GM12878 (cell line): ENCODE results near the gene FBXL7. TPM values are rescaled to one million over a fixed set of nuclear protein-coding genes. Genes with fewer than 3 reads are reported as not detected.

Experiments
- ATAC-seq: fragments of 200-7000 bp; cut with Tn5 transposase; 3 replicates; pipeline ENCODE4 v1.9.1; 2020; ENCODE audit warnings: mild to moderate bottlenecking, moderate library complexity
- BruUV-seq: library from RNA; stranded (reverse); fragments of 400-500 nt; replicated peaks from 2 replicates; lab custom pipeline; 2021; lab: Mats Ljungman, UMichigan
- CTCF ChIA-PET: fragments of 300-600 bp; sonication (Branson Sonifier 250); formaldehyde crosslinking; extraction: SDS; loops from one replicate; lab custom pipeline; 2021; ENCODE audit warnings: inconsistent platforms; lab: Yijun Ruan, JAX
- POLR2A ChIA-PET: fragments of 350-600 bp; formaldehyde crosslinking; extraction: SDS; loops from one replicate; lab custom pipeline; 2021; ENCODE audit warnings: inconsistent platforms; lab: Charles Lee
- RAD21 ChIA-PET: fragments of 300-600 bp; sonication (Branson Sonifier 250); formaldehyde crosslinking; loops from one replicate; lab custom pipeline; 2023; ENCODE audit warnings: antibody characterized with exemption; ENCODE audit not compliant: unreplicated experiment; lab: Charles Lee
- SMC1A ChIA-PET: fragments of 300-600 bp; sonication (Branson Sonifier 250); formaldehyde crosslinking; loops from one replicate; lab custom pipeline; 2023; ENCODE audit not compliant: unreplicated experiment, uncharacterized antibody; lab: Charles Lee
- DNase-seq: peaks from one replicate; pipeline ENCODE4 v3.0.0-alpha.2; 2011; ENCODE audit warnings: low read depth, low spot score
- FAIRE-seq: peaks from 3 replicates; lab custom pipeline; 2011; peaks lifted over from hg19 to GRCh38; lab: Jason Lieb, UNC
- H2AFZ ChIP-seq: 2 replicates; pipeline ENCODE4 v1.6.0; 2011; ENCODE audit warnings: low read depth, low read length, control low read depth; ENCODE audit not compliant: control insufficient read depth
- H3K27ac ChIP-seq: 2 replicates; pipeline ENCODE4 v1.5.1; 2011; ENCODE audit warnings: control low read depth; ENCODE audit not compliant: control insufficient read depth, insufficient read depth
- H3K27me3 ChIP-seq, 2 experiments: replicated peaks in 1 of 2; 2 replicates each; pipeline versions ENCODE4 v1.6.0 to v1.6.1; 2011; ENCODE audit warnings: low read length in 1 of 2; ENCODE audit not compliant: control insufficient read depth in 2 of 2, insufficient read depth in 2 of 2
- H3K36me3 ChIP-seq, 2 experiments: 2 replicates each; pipeline ENCODE4 v1.5.1; 2011; ENCODE audit warnings: low read length in 1 of 2; ENCODE audit not compliant: control insufficient read depth in 2 of 2, insufficient read depth in 2 of 2
- H3K4me1 ChIP-seq: 2 replicates; pipeline ENCODE4 v1.6.1; 2011; ENCODE audit warnings: mild to moderate bottlenecking, low read length, moderate library complexity, mixed read lengths; ENCODE audit not compliant: control insufficient read depth, insufficient read depth
- H3K4me2 ChIP-seq: 2 replicates; pipeline ENCODE4 v1.6.0; 2011; ENCODE audit warnings: control low read depth; ENCODE audit not compliant: control insufficient read depth, insufficient read depth
- H3K4me3 ChIP-seq: fragments of 200-600 bp; sonication (generic); 2 replicates; pipeline ENCODE4 v1.5.1; 2016
- H3K79me2 ChIP-seq: 2 replicates; pipeline ENCODE4 v1.6.0; 2011; ENCODE audit warnings: low read length; ENCODE audit not compliant: control insufficient read depth, insufficient read depth
- H3K9ac ChIP-seq: 2 replicates; pipeline ENCODE4 v1.8.0; 2011; ENCODE audit warnings: low read length, control low read depth, mixed read lengths; ENCODE audit not compliant: control insufficient read depth, insufficient read depth
- H3K9me3 ChIP-seq: replicated peaks from 3 replicates; pipeline ENCODE4 v1.5.1; 2011; ENCODE audit warnings: mild to moderate bottlenecking, low read length; ENCODE audit not compliant: control insufficient read depth, insufficient read depth
- H4K20me1 ChIP-seq: 2 replicates; pipeline ENCODE4 v1.6.0; 2011; ENCODE audit not compliant: control insufficient read depth, insufficient read depth
- ATF3 ChIP-seq: IDR thresholded peaks from 2 replicates; pipeline ENCODE4 v1.6.1; 2011; ENCODE audit warnings: low read depth, mild to moderate bottlenecking, low read length, moderate library complexity, borderline replicate concordance; ENCODE audit errors: extremely low read depth
- MAX ChIP-seq: IDR thresholded peaks from 2 replicates; pipeline ENCODE4 v1.6.1; 2012; ENCODE audit warnings: low read depth, low read length, improper control_type of control experiment
- NKRF ChIP-seq: fragments of 450-650 bp; conservative IDR thresholded peaks from 2 replicates; pipeline ENCODE4 v1.6.1; 2017; ENCODE audit warnings: mild to moderate bottlenecking, moderate library complexity
- NR2C1 ChIP-seq: fragments of 450-650 bp; IDR thresholded peaks from 2 replicates; pipeline ENCODE4 v1.6.1; 2017; ENCODE audit warnings: antibody characterized with exemption, mild to moderate bottlenecking, moderate library complexity
- TBL1XR1 ChIP-seq: IDR thresholded peaks from 2 replicates; pipeline ENCODE4 v1.6.1; 2012; ENCODE audit warnings: low read depth, low read length, improper control_type of control experiment
- ZBTB4 ChIP-seq: fragments of 450-650 bp; formaldehyde crosslinking; IDR thresholded peaks from 2 replicates; pipeline ENCODE4 v1.4.0; 2022; ENCODE audit warnings: mild to moderate bottlenecking, moderate library complexity
- ZNF207 ChIP-seq: fragments of 450-650 bp; IDR thresholded peaks from 2 replicates; pipeline ENCODE4 v1.6.1; 2014; ENCODE audit warnings: antibody characterized with exemption, mild to moderate bottlenecking, borderline replicate concordance
- WGBS: methylation state at CpG from one replicate; pipeline ENCODE4 v1.1.6; 2016; ENCODE audit warnings: low lambda C conversion rate; ENCODE audit not compliant: insufficient replicate concordance, insufficient coverage; ENCODE audit errors: missing lambda C conversion rate; 5-methylcytosine and 5-hydroxymethylcytosine counted together
- in situ Hi-C: fragments of 300-500 bp; cut with MboI; formaldehyde crosslinking; loops from 9 replicates; pipeline ENCODE4 v1.14.3; 2018; ENCODE audit warnings: mixed read lengths
- intact Hi-C: fragments of 100-400 bp; cut with micrococcal nuclease; formaldehyde crosslinking; loops from one replicate; pipeline ENCODE4 v1.14.2; 2022; ENCODE audit not compliant: unreplicated experiment
- polyA plus RNA-seq, 11 experiments: library from polyadenylated mRNA; depleted of rRNA in 4 of 11; unstranded in 6 of 11; stranded (reverse) in 5 of 11; fragments of >200 nt; fragmentation: Nextera tagmentation in 4 of 11; fragmentation: Illumina TruSeq in 1 of 11; extraction: Ambion mirVana in 4 of 11; extraction: Trizol in 1 of 11; gene quantifications; 1 replicate in 1 of 11; 2 replicates in 10 of 11; pipeline versions ENCODE4 v1.2.1 to v1.2.3, GENCODE V29; 2011 to 2016; ENCODE audit warnings: inconsistent platforms in 2 of 11, missing spikeins in 2 of 11, low read depth in 1 of 11
- total RNA-seq, 4 experiments: library from RNA; depleted of rRNA in 3 of 4; stranded (reverse); fragments of >200 nt in 3 of 4; fragmentation: Illumina TruSeq in 1 of 4; extraction: Trizol in 1 of 4; gene quantifications; 2 replicates each; pipeline versions ENCODE4 v1.2.1 to v1.2.3, GENCODE V29; 2013 to 2021

FBXL7 gene
- total and polyA plus RNA-seq, 10 of the 15 experiments (the other 5 are each of a cell fraction or from before 2014, with no cell fraction given) = 0.03 to 0.44 (median 0.16) TPM

- TF ChIP-seq MAX (no peak), TBL1XR1 (no peak), ZBTB4 (CRISPR knock-in tag) (no peak), ZNF207 (no peak), NKRF (no peak), ATF3 (no peak), NR2C1 (no peak)
- Histone ChIP-seq H3K4me2 (no peak overlapping the region), H3K4me1 (no peaks in the 10 kb centered on the region), H3K9ac (no peak overlapping the region), H2AFZ (no peak overlapping the region), H3K4me3 (no peak overlapping the region), H4K20me1 (no peaks in the 10 kb centered on the region), H3K27me3 (no peaks in the 10 kb centered on the region), H3K79me2 (no peaks in the 10 kb centered on the region), H3K9me3 (no peaks in the 10 kb centered on the region), H3K27ac (no peak overlapping the region), H3K36me3 (no peaks in the 10 kb centered on the region)
- intact Hi-C loops (no loop called here), in situ Hi-C loops (no loop called here)
- ChIA-PET SMC1A (no interaction called here), CTCF (no interaction called here), RAD21 (no interaction called here), POLR2A (no interaction called here)
- DNase-seq (no peak), FAIRE-seq (no peak), ATAC-seq (no peak)
- no TSS peak for BruUV-seq
- WGBS = 61% methylated on average over 3 of the region's 3 CpGs
Observed at GRCh38 chr5:15940905-15941304, 440.9 kb downstream of the FBXL7 start.
